HAP-1 (cell line): Measurements from ENCODE around the gene LCP1.

Source experiments
- DNase-seq, 2 experiments: peaks; one replicate each; pipeline ENCODE4 v3.0.0-alpha.2; 2016 to 2020; ENCODE audit warnings: low spot score in 2 of 2
- H3K27me3 ChIP-seq: fragments of 250-450 bp; sonication (Bioruptor Pico); 2 replicates; pipeline ENCODE4 v1.5.1; 2020; ENCODE audit warnings: low read depth, mild to moderate bottlenecking, moderate library complexity
- H3K36me3 ChIP-seq: fragments of 250-450 bp; sonication (Bioruptor Pico); replicated peaks from 2 replicates; pipeline ENCODE4 v1.5.1; 2020; ENCODE audit warnings: mild to moderate bottlenecking
- H3K4me1 ChIP-seq: fragments of 250-450 bp; sonication (Bioruptor Pico); 2 replicates; pipeline ENCODE4 v1.5.1; 2020; ENCODE audit warnings: mild to moderate bottlenecking
- H3K4me3 ChIP-seq: fragments of 250-450 bp; sonication (Bioruptor Pico); 2 replicates; pipeline ENCODE4 v1.5.1; 2020; ENCODE audit warnings: mild to moderate bottlenecking, moderate library complexity
- H3K9me3 ChIP-seq: fragments of 250-450 bp; sonication (Bioruptor Pico); 2 replicates; pipeline ENCODE4 v1.5.1; 2020; ENCODE audit warnings: mild to moderate bottlenecking, moderate library complexity
- in situ Hi-C: fragments of 300-500 bp; cut with MboI; formaldehyde crosslinking; loops from 3 replicates; pipeline ENCODE4 v1.14.3; 2020; ENCODE audit warnings: low sequenced_read_pairs, inconsistent platforms, mixed read lengths

LCP1 gene

GRCh38 chr13:46104868-46105267, 77.1 kb downstream of the LCP1 start, which contains the start of gene CPB2:
TSS of gene CPB2 (minus strand) at chr13:46105033. CDS start at chr13:46105009, 24 bp downstream.
- H3K27me3 ChIP-seq, result peaks cover 3% of the 10 kb centered on the region; the same call in 1 of the 2 replicates

DNA sequence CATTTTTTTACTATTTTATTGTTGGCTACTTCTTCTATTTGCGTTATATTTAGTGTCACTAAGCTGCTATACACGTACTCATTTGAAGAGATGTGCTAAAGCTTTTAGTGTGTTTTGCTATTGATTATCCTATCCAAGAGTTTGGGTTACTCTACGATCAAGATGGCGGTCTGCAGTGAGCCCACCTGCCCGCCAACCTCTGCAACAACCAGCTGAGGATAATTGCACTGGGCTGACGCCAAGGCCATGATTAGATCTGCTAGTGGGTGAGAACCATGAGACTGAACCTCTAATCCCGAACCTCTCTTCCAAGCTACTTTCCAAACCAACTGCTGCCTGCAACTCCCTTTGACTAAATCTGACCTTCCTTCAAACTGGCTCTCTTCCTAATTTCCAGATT, 78.9 kb downstream of the LCP1 start:
- no peaks in the 10 kb centered on the region for H3K9me3 ChIP-seq
- H3K27me3 ChIP-seq, result peaks cover 3% of the 10 kb centered on the region; the same call in 1 of the 2 replicates
- no peaks in the 10 kb centered on the region for H3K36me3 ChIP-seq
- in situ Hi-C loops, result no loop called here
- H3K4me3 ChIP-seq, result no peak overlapping the region
- DNase-seq, result no peak
- peaks cover 4% of the 10 kb centered on the region; the same call in 1 of the 2 replicates for H3K4me1 ChIP-seq

More at GRCh38 chr13:46104868-46105267, 77.1 kb downstream of the LCP1 start, which contains the start of gene CPB2:
- Histone ChIP-seq H3K36me3 (no peaks in the 10 kb centered on the region), H3K9me3 (no peaks in the 10 kb centered on the region), H3K4me1 (peaks cover 4% of the 10 kb centered on the region; the same call in 1 of the 2 replicates), H3K4me3 (no peak within 1 kb of the TSS)
- no peak for DNase-seq
- in situ Hi-C loops, result no loop called here

- H3K4me3 ChIP-seq, result no peak overlapping the region
- DNase-seq, result no peak
- in situ Hi-C loops, result no loop called here
- peaks cover 6% of the 10 kb centered on the region; the same call in 1 of the 2 replicates for H3K27me3 ChIP-seq
- H3K36me3 ChIP-seq, result no peaks in the 10 kb centered on the region
- peaks cover 4% of the 10 kb centered on the region; the same call in 1 of the 2 replicates for H3K4me1 ChIP-seq
- no peaks in the 10 kb centered on the region for H3K9me3 ChIP-seq
Observed at GRCh38 chr13:46102255-46102605, 79.7 kb downstream of the LCP1 start.

- H3K4me1 ChIP-seq, result peaks cover 4% of the 10 kb centered on the region; the same call in 1 of the 2 replicates
- peaks cover 6% of the 10 kb centered on the region; the same call in 1 of the 2 replicates for H3K27me3 ChIP-seq
- H3K9me3 ChIP-seq, result no peaks in the 10 kb centered on the region
- H3K36me3 ChIP-seq, result no peaks in the 10 kb centered on the region
- in situ Hi-C loops, result no loop called here
- no peak overlapping the region for H3K4me3 ChIP-seq
- DNase-seq, result peak; percentile 67 to 69
Observed at GRCh38 chr13:46101484-46102254, 80.3 kb downstream of the LCP1 start.

DNA sequence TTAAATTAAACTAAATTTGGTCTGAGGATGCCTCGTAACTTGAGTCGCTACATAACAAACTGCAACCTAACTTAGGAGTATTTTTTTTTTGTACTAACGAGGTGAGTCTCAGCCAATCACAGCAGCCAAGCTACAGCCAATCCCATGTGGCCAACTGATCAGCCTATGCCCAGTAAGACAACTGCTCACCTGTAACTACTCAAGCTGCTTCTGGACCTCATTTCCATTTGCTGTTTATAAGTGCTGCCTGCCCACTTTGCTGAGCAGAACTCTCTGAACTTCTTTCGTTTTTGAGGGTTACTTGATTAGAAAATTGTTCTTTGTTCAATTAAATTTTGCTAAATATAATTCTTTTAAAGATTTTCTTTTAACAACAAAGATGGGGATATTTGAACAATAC, 81.0 kb downstream of the LCP1 start:
- no peaks in the 10 kb centered on the region for H3K9me3 ChIP-seq
- H3K36me3 ChIP-seq, result no peaks in the 10 kb centered on the region
- H3K4me3 ChIP-seq, result no peak overlapping the region
- peaks cover 6% of the 10 kb centered on the region; the same call in 1 of the 2 replicates for H3K27me3 ChIP-seq
- peaks cover 4% of the 10 kb centered on the region; the same call in 1 of the 2 replicates for H3K4me1 ChIP-seq
- in situ Hi-C loops, result no loop called here
- no peak for DNase-seq

DNA sequence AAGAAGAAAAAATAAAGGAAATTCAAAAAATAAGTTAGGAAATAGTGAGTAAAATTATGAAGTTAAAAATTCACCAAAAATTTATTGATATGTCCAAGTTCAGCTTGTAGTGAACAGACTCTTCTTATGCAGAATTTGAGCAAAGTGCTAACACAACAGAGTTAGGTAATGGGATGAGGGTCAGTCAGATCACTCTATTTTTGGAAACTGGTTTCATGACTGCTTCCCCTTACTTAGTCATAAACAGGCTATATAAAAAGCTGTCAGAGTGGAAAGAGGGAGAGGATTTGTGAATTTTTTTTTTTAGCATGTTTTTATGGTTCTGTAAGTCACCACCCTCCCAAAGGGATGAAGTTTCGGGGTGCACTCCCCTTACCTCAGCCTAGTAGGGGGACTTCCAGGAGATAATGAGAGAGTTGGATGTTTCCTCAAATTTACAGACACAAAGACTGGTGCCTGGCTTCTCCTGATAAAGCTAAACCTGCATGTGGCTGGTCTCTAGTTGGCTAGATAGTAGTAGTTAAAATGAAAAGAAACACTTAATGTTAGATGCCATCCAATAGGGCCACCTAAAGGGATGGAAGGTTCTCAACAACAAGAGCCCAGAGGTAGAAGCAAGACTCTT, 81.7 kb downstream of the LCP1 start:
- Histone ChIP-seq H3K36me3 (no peaks in the 10 kb centered on the region), H3K4me3 (no peak overlapping the region), H3K4me1 (peaks cover 4% of the 10 kb centered on the region; the same call in 1 of the 2 replicates), H3K9me3 (no peaks in the 10 kb centered on the region), H3K27me3 (peaks cover 6% of the 10 kb centered on the region; the same call in 1 of the 2 replicates)
- in situ Hi-C loops, result no loop called here
- no peak for DNase-seq

- Histone ChIP-seq H3K27me3 (peaks cover 8% of the 10 kb centered on the region; the same call in 1 of the 2 replicates), H3K9me3 (no peaks in the 10 kb centered on the region), H3K4me1 (peaks cover 4% of the 10 kb centered on the region; the same call in 1 of the 2 replicates), H3K36me3 (no peaks in the 10 kb centered on the region), H3K4me3 (no peak overlapping the region)
- DNase-seq, result no peak
- in situ Hi-C loops, result no loop called here
Observed at GRCh38 chr13:46097663-46098062, 84.3 kb downstream of the LCP1 start.

- peaks cover 2% of the 10 kb centered on the region; the same call in 1 of the 2 replicates for H3K4me1 ChIP-seq
- no peaks in the 10 kb centered on the region for H3K9me3 ChIP-seq
- peaks cover 13% of the 10 kb centered on the region; the same call in 1 of the 2 replicates for H3K27me3 ChIP-seq
- no peaks in the 10 kb centered on the region for H3K36me3 ChIP-seq
- in situ Hi-C loops, result no loop called here
- no peak for DNase-seq
- no peak overlapping the region for H3K4me3 ChIP-seq
Observed at GRCh38 chr13:46097015-46097414, 85.0 kb downstream of the LCP1 start.

DNA sequence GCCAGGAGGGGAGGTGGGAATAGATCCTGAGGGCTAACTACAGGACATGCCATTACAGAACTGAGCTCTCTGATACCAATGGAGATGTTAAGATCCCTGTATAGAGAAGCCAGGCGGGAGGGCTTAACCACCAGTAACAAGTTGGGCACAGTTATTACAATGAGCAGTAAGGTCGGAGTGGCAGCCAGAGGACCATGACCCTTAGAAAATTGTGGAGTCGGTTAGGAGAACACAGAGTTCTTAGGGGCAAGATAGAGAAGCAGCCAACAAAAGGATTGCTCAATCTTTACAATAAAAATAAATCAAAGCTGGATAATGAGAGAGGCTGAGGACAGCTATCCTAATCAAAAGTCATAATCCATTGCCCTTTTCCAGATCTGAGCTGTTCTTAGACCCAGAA, 87.5 kb downstream of the LCP1 start:
- Histone ChIP-seq H3K4me1 (no peaks in the 10 kb centered on the region), H3K36me3 (no peaks in the 10 kb centered on the region), H3K4me3 (no peak overlapping the region), H3K9me3 (no peaks in the 10 kb centered on the region), H3K27me3 (peaks cover 13% of the 10 kb centered on the region; the same call in 1 of the 2 replicates)
- no peak for DNase-seq
- in situ Hi-C loops, result no loop called here

DNA sequence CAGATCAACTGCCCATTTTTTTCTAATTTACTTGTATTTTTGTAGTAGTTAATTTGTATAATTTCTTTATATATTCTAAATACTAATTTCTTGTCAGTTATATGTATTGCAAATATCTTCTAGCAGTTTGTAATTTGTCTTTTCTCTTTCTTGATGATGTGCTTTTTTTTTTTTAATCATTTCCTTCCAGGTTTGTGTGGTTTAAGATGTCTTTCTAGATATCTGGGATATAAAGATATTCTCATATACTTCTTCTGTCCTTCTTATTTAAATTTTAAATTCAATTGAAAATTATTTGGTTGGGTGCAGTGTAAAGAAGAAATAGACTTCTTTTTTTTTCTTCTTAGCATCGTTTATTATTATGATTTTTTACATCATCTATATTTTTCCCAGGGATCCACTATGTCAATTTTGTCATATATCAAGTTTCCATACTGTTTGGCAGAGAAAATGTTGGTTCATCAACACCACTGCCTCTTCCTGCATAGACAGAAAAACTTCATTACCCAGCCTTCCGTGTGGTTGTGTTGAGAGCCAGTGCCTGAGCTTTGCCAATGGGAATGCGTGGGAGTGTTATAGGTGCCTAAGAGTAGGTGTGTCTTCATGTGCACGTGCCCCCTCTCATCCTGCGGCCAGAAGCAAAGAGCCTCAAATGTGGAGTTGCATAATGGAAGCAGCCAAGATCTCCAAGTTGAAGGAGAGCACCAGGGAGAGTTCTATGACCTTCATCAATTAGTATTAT, 93.0 kb downstream of the LCP1 start:
- no peak for DNase-seq
- no peaks in the 10 kb centered on the region for H3K36me3 ChIP-seq
- peaks cover 5% of the 10 kb centered on the region; the same call in 1 of the 2 replicates for H3K27me3 ChIP-seq
- in situ Hi-C loops, result no loop called here
- no peak overlapping the region for H3K4me3 ChIP-seq
- no peaks in the 10 kb centered on the region for H3K9me3 ChIP-seq
- H3K4me1 ChIP-seq, result no peaks in the 10 kb centered on the region

DNA sequence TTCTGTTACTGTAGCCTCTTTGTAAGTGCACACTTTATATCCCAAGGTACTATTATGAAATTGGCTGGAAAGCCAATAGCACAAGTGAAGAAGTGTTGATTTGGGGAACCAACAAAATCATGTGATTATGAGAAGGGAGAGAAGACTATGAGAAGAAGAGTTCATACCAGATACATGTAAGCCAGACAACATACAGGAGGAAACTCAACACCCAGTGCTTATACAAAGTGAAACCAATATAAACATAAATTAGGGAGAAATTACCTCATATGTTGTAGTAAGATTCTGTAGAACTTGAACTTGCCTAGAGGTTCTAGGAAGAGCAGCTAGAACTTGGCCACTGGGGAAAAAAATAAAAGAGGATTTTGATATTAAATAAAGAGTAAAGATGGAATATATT, 94.5 kb downstream of the LCP1 start:
- no peak for DNase-seq
- in situ Hi-C loops, result no loop called here
- H3K36me3 ChIP-seq, result no peaks in the 10 kb centered on the region
- no peaks in the 10 kb centered on the region for H3K9me3 ChIP-seq
- peaks cover 5% of the 10 kb centered on the region; the same call in 1 of the 2 replicates for H3K27me3 ChIP-seq
- no peak overlapping the region for H3K4me3 ChIP-seq
- no peaks in the 10 kb centered on the region for H3K4me1 ChIP-seq

- in situ Hi-C loops, result no loop called here
- H3K27me3 ChIP-seq, result no peaks in the 10 kb centered on the region; the same call in none of the 2 replicates
Observed at GRCh38 chr13:46086985-46087384, 95.0 kb downstream of the LCP1 start.

GRCh38 chr13:46086421-46086922, 95.5 kb downstream of the LCP1 start:
- Histone ChIP-seq H3K4me3 (no peak overlapping the region), H3K9me3 (no peaks in the 10 kb centered on the region), H3K27me3 (no peaks in the 10 kb centered on the region; the same call in 1 of the 2 replicates), H3K36me3 (no peaks in the 10 kb centered on the region), H3K4me1 (no peaks in the 10 kb centered on the region)
- in situ Hi-C loops, result no loop called here
- no peak for DNase-seq

More at GRCh38 chr13:46086985-46087384, 95.0 kb downstream of the LCP1 start:
- no peaks in the 10 kb centered on the region for H3K36me3 ChIP-seq
- H3K9me3 ChIP-seq, result no peaks in the 10 kb centered on the region
- H3K4me1 ChIP-seq, result no peaks in the 10 kb centered on the region
- no peak for DNase-seq
- no peak overlapping the region for H3K4me3 ChIP-seq
